BLaER1 treated with 17β-estradiol and CSF1 and Interleukin-3, amounts not matched to agents 10 nM and 100 nM (cell line): Measurements from ENCODE around the gene CYP2A6.
"Not testable (repeated sequence)": the region's sequence is repeated elsewhere in the genome, so short reads cannot be mapped to it uniquely, and the experiment has no call there.

Experiments
- H3K27ac ChIP-seq, 11 experiments: shearing (Covaris generic); formaldehyde crosslinking; 2 replicates each; pipeline ENCODE4 v1.8.1; 2022
- H3K27me3 ChIP-seq, 11 experiments: shearing (Covaris generic); formaldehyde crosslinking; 2 replicates each; pipeline ENCODE4 v1.8.1; 2022
- H3K36me3 ChIP-seq, 11 experiments: shearing (Covaris generic); formaldehyde crosslinking; 2 replicates each; pipeline ENCODE4 v1.8.1; 2022
- H3K4me1 ChIP-seq, 10 experiments: shearing (Covaris generic); formaldehyde crosslinking; 2 replicates each; pipeline ENCODE4 v1.8.1; 2022
- H3K4me2 ChIP-seq, 11 experiments: shearing (Covaris generic); formaldehyde crosslinking; 2 replicates each; pipeline ENCODE4 v1.8.1; 2022
- H3K4me3 ChIP-seq, 10 experiments: shearing (Covaris generic); formaldehyde crosslinking; 2 replicates each; pipeline ENCODE4 v1.8.1; 2022
- H3K9ac ChIP-seq, 11 experiments: shearing (Covaris generic); formaldehyde crosslinking; 2 replicates each; pipeline ENCODE4 v1.8.1; 2022
- H3K9me3 ChIP-seq, 11 experiments: shearing (Covaris generic); formaldehyde crosslinking; replicated peaks in 1 of 11; 2 replicates each; pipeline ENCODE4 v1.8.1; 2022
- H4K20me1 ChIP-seq, 11 experiments: shearing (Covaris generic); formaldehyde crosslinking; 2 replicates each; pipeline ENCODE4 v1.8.1; 2022
- Cebpa-rat ChIP-seq, 11 experiments: shearing (Covaris generic); IDR thresholded peaks; 2 replicates each; pipeline ENCODE4 v1.8.1; 2022

The CYP2A6 gene

DNA sequence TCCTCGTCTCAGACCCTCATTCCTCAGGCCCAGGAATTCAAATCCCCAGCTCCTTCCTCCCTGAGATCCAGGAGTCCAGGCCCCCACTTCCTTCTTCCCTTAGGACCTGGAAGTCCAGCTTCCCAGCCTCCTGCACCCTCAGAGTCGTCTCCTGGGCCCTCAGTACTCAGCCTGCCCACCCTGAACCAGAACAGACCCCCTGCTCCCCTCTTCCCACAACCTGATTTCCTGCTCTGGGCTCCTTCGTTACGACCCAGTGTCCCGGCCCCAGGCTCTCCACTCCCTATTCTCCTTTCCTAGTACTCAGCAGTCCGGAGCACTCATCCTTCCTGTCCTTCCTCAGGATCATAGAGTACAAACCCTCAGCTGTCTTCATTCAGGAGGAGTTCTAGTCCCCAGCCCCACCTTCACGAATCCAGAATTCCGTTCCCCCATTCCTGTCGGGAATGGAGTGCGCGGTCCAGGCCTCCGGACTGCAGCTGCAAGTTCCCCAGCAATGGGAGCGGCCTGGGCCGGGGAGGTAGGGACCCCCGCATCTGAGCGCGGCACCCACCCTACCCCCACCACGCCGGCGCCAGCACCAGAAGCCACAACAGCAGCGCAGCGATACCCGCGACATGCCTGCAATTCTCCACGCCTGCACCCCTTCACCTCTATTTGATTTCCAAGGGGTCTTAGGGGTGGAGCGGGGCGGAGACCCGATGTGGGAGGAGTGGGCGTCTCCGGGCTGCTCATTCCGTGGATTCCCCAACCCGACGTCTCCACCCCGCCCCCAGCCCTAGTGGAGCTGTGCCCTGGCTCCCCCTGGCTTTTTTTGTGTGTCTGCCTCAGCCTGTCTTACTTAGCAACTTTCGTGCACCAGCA lies 38.5 kb downstream of the CYP2A6 start:
- peaks cover 34 to 74% (median 51%) of the 10 kb centered on the region in 11 experiments for H4K20me1 ChIP-seq
- no peaks in the 10 kb centered on the region for H3K9me3 ChIP-seq
- TF ChIP-seq Cebpa-rat (IDR thresholded peaks at IDR 0.05): no peak
- peak overlapping the region in 6 of 11 experiments; percentile 30 to 60 (median 40); a peak in 8 of 22 replicates for H3K27ac ChIP-seq
- H3K4me3 ChIP-seq: peak overlapping the region; percentile 41 to 68 (median 54)
- H3K4me2 ChIP-seq: peak overlapping the region; percentile 81 to 95 (median 86)
- H3K36me3 ChIP-seq: peaks cover 31 to 34% (median 33%) of the 10 kb centered on the region in 11 experiments
- peaks cover 28 to 64% (median 40%) of the 10 kb centered on the region in 10 experiments for H3K4me1 ChIP-seq
- peak overlapping the region; percentile 41 to 71 (median 62); a peak in 20 of 22 replicates for H3K9ac ChIP-seq
- peaks cover 0 to 34% (median 22%) of the 10 kb centered on the region in 11 experiments; a peak in 19 of 22 replicates for H3K27me3 ChIP-seq

DNA sequence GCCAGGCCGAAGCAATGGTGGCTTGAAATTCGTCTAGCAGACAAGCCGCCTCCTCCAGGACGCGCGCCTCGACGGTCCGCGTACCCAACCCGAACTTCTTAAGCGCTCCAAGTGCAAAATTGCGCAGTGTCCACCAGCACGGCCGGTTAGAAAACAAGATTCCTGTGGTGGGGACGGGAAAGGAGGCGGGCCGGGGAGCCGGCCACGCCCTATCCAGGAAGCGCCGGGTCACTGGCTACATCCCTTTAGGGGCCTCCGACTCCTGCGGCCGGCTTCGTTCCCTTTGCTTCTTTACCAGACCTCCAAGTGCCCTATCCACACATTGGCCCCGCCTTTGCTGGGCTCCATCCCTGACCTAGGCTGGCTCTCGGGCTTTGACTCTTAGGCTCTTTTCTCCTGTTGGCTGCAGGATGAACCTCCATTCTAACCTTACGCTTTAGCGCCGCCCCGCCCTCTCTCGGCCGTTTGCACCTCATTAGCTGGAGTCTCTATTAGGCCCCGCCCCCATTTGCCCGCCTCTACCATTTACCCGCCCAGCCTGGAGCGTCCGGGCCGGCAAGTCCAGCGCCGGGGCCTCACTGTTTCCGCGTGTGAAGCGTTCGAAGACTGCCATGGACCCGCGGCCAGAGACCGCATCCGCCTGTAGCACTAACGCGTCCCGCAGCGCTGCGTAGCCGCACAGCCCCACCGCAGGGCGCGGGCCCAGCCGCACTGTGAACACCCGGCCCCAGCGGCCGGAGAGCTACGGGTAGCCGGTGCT lies 39.4 kb downstream of the CYP2A6 start:
- not testable (repeated sequence) for H3K9me3 ChIP-seq
- H3K36me3 ChIP-seq: peaks cover 33 to 42% (median 38%) of the 10 kb centered on the region in 11 experiments
- peak overlapping the region; percentile 41 to 71 (median 62); a peak in 20 of 22 replicates for H3K9ac ChIP-seq
- H3K27ac ChIP-seq: peak overlapping the region in 6 of 11 experiments; percentile 30 to 60 (median 40); a peak in 9 of 22 replicates
- H3K4me1 ChIP-seq: peaks cover 37 to 70% (median 47%) of the 10 kb centered on the region in 10 experiments
- H4K20me1 ChIP-seq: peaks cover 42 to 81% (median 60%) of the 10 kb centered on the region in 11 experiments
- H3K4me2 ChIP-seq: peak overlapping the region; percentile 81 to 95 (median 86)
- H3K4me3 ChIP-seq: peak overlapping the region; percentile 41 to 68 (median 54)
- H3K27me3 ChIP-seq: peaks cover 0 to 34% (median 22%) of the 10 kb centered on the region in 11 experiments; a peak in 19 of 22 replicates

DNA sequence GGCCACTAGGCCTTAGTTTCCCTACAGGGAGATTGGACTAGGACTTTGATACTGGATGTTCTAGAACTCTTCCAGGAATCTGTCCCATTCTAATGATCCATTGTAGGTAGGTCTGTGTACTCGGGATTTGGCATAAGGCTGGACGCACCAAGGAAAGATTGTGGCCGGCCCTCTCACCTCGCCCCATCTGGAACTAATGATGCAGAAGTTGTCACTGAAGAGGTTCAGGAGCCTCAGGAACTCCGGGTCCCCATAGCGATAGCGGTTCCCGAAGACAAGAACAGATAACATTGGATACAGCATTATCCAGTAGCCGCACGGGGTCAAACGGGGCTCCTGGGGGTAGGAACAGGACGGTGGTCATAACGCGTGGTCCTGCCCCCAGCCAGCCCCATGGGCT lies 40.1 kb downstream of the CYP2A6 start:
- H3K4me1 ChIP-seq: peaks cover 44 to 77% (median 54%) of the 10 kb centered on the region in 10 experiments
- peak overlapping the region in 5 of 10 experiments; percentile 45 to 68 (median 54); a peak in 6 of 20 replicates for H3K4me3 ChIP-seq
- H3K27ac ChIP-seq: peak overlapping the region in 3 of 11 experiments; percentile 22 to 60 (median 42); a peak in 1 of 22 replicates
- H4K20me1 ChIP-seq: peaks cover 49 to 82% (median 66%) of the 10 kb centered on the region in 11 experiments
- H3K4me2 ChIP-seq: peak overlapping the region; percentile 81 to 95 (median 86); a peak in 21 of 22 replicates
- peaks cover 0 to 34% (median 22%) of the 10 kb centered on the region in 11 experiments; a peak in 19 of 22 replicates for H3K27me3 ChIP-seq
- TF ChIP-seq Cebpa-rat (IDR thresholded peaks at IDR 0.05): no peak
- H3K9ac ChIP-seq: no peak overlapping the region; a peak in 2 of 22 replicates
- no peaks in the 10 kb centered on the region for H3K9me3 ChIP-seq
- peaks cover 38 to 48% (median 45%) of the 10 kb centered on the region in 11 experiments for H3K36me3 ChIP-seq

DNA sequence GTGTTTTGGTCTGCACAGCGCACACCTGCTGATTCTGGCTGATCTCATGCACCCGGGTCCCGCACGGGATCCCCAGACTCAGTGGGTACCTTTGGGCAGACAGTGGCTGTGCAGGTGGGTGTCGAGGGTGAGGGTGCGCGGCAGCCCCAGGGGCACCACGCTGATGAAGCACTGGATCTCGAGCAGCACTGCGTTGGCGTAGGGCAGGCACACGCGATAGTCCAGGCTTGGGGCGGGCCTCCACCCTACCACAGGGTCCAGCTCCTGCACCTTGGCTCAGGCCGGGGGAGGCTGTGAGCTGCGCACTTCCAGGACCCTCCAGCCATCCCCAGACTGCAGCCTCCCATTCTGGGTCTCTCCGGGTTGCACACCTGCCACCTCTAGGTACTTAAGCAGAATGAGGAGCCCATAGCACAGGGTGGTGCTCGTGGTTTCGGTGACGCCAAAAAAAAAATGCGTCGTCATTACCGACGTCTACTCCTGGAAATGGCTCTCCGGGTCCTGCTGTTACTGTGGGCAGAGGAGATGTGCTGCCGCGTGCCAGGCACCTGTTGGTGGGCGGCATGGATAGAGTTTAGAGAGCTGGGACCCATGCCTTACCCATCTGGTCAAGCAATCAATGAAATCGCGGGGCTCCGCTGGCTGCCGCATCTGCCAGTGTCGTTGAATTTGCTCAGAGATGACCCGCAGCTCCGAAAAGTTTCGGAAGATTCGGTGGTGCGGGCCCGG lies 40.7 kb downstream of the CYP2A6 start:
- TF ChIP-seq Cebpa-rat (IDR thresholded peaks at IDR 0.05): no peak
- Histone ChIP-seq H3K9me3 (no peaks in the 10 kb centered on the region), H3K4me2 (peak overlapping the region in 7 of 11 experiments; percentile 81 to 95 (median 89); a peak in 12 of 22 replicates), H3K4me1 (peaks cover 50 to 83% (median 60%) of the 10 kb centered on the region in 10 experiments), H3K36me3 (peaks cover 44 to 55% (median 51%) of the 10 kb centered on the region in 11 experiments), H3K27me3 (peaks cover 0 to 34% (median 22%) of the 10 kb centered on the region in 11 experiments; a peak in 19 of 22 replicates), H3K27ac (no peak overlapping the region), H3K4me3 (no peak overlapping the region), H4K20me1 (peaks cover 56 to 89% (median 73%) of the 10 kb centered on the region in 11 experiments), H3K9ac (no peak overlapping the region)

DNA sequence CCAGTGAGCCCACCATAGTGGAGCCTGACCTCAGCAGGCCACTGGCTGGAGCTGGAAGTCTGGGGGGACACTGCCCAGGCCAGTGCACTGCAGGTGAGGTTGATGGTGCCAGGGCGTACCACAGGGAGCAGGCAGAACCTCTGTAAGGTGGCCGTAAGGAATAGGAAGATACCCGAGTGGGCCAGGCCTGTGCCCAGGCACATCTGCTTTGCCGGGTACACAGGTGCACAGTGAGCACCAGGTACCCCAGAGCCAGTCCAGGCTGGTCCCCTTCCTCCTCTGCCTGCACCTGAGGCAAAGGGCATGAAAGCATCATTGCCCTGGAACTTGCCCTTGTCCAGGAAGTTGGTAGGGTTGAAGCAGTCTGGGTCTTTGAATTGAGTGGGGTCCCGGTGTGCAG lies 41.8 kb downstream of the CYP2A6 start:
- Histone ChIP-seq H3K9ac (no peak overlapping the region), H3K9me3 (no peaks in the 10 kb centered on the region), H3K4me2 (no peak overlapping the region), H3K27me3 (peaks cover 0 to 27% (median 22%) of the 10 kb centered on the region in 11 experiments; a peak in 19 of 22 replicates), H3K4me1 (peaks cover 61 to 94% (median 70%) of the 10 kb centered on the region in 10 experiments), H3K36me3 (peaks cover 54 to 65% (median 61%) of the 10 kb centered on the region in 11 experiments), H3K4me3 (no peak overlapping the region), H3K27ac (no peak overlapping the region), H4K20me1 (peaks cover 66 to 95% (median 83%) of the 10 kb centered on the region in 11 experiments)
- no peak for TF ChIP-seq Cebpa-rat (IDR thresholded peaks at IDR 0.05)

DNA sequence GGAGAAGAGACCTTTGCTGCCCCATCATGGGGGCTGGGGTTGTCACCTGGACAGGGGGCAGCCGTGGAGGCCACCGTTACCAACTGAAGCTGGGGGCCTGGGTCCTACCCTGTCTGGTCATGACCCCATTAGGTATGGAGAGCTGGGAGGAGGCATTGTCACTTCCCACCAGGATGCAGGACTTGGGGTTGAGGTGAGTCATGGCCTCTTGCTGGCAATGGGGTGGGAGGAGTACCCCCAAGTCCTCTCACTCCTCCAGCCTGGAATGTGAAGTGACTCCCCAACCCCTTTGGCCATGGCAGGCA lies 42.3 kb downstream of the CYP2A6 start:
- Histone ChIP-seq H3K4me2 (no peak overlapping the region), H3K9me3 (no peaks in the 10 kb centered on the region), H3K4me3 (no peak overlapping the region), H3K4me1 (peaks cover 66 to 97% (median 75%) of the 10 kb centered on the region in 10 experiments), H3K9ac (peak overlapping the region in 2 of 11 experiments; percentile 25 to 27; a peak in 1 of 22 replicates), H3K27ac (no peak overlapping the region), H4K20me1 (peaks cover 71 to 98% (median 88%) of the 10 kb centered on the region in 11 experiments), H3K27me3 (peaks cover 0 to 25% (median 20%) of the 10 kb centered on the region in 11 experiments; a peak in 19 of 22 replicates), H3K36me3 (peaks cover 59 to 70% (median 67%) of the 10 kb centered on the region in 11 experiments)
- no peak for TF ChIP-seq Cebpa-rat (IDR thresholded peaks at IDR 0.05)

DNA sequence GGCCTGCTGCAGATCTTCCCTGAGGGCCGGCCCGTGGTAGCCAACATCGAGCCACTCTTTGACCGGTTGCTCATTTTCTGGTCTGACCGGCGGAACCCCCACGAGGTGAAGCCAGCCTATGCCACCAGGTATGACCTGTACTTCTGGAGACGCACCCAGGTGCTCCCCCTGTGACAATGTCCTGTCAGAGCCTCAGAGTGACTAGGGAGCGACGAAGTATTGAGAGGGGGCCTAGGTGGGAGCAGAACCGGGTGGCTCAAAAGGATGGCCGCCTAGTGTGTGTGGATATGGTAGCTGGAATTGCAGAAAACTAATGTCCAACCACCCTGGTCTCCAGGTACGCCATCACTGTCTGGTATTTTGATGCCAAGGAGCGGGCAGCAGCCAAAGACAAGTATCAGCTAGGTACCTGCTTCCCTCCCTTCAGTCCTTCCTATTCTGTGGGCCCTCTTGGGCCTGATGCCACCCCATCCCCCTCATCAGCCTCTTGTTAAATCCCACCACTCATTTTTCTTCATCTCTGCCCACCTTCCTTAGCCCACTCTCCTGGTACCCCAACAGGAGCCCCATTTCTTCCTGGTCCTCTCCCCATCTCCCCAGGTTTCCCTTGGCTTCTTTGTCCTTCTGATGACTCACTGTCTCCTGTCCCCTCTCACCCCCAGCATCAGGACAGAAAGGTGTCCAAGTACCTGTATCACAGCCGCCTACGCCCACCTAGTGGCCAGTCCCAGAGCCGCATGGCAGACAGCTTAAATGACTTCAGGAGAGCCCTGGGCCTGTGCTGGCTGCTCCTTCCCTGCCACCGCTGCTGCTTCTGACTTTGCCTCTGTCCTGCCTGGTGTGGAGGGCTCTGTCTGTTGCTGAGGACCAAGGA lies 42.9 kb downstream of the CYP2A6 start:
- Histone ChIP-seq H4K20me1 (peaks cover 77 to 98% (median 91%) of the 10 kb centered on the region in 11 experiments), H3K27ac (peak overlapping the region in 1 of 11 experiments; percentile 52; a peak in 3 of 22 replicates), H3K9ac (peak overlapping the region in 5 of 11 experiments; percentile 0 to 48 (median 25); a peak in 5 of 22 replicates), H3K36me3 (peaks cover 60 to 74% (median 68%) of the 10 kb centered on the region in 11 experiments), H3K4me3 (no peak overlapping the region; a peak in 1 of 20 replicates), H3K9me3 (no peaks in the 10 kb centered on the region), H3K4me2 (peak overlapping the region; percentile 58 to 100 (median 99)), H3K4me1 (peaks cover 72 to 97% (median 81%) of the 10 kb centered on the region in 10 experiments), H3K27me3 (peaks cover 0 to 19% (median 14%) of the 10 kb centered on the region in 11 experiments; a peak in 19 of 22 replicates)
- no peak for TF ChIP-seq Cebpa-rat (IDR thresholded peaks at IDR 0.05)
